GM19035 (cell line): ENCODE measurements around the gene PRRG1.
"Not testable (repeated sequence)": the region's sequence is repeated elsewhere in the genome, so short reads cannot be mapped to it uniquely, and the experiment has no call there.

ENCODE experiments used
- ATAC-seq: cut with Tn5 transposase; IDR thresholded peaks from one replicate; pipeline ENCODE4 v1.9.1; 2021; ENCODE audit not compliant: unreplicated experiment

Gene PRRG1

DNA sequence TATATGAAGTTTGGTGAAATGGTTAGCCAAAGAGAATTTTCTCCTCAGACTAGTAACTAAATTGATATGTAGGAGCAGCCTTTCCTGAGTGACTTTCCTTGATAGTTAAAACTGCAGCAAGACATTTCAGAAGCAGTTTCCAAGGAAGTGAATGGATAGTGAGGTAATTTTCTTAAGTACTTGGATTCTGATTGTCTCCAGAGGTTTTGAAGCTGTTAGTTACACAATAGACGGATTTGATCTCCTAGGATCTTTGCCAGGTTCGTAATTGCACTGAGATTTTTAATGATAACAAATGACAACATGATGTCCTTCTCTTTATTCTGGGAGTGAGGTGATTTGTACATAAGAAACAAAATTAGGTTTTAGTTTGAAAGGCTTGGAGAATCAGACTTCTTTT is 29.2 kb downstream of the PRRG1 start:
- no peak for ATAC-seq

DNA sequence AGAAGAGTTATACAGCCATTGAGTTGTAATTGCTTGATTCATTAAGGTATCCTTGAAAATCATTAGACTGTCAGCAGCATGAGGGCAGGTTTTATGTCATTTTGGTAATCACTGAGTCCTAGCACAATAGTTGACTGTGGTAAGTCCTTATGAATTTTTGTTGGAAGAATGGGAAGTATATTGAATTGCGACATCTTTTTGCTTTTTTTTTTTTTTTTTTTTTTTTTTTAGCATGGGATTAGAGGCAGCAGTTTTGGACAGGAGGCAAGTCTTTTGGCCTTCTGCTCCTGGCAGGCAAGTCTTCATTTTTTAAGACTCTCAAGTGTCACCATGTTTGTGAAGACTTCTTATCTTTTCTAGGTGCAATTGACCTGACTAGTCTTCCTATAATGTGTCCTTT is 29.7 kb downstream of the PRRG1 start:
- ATAC-seq: no peak

DNA sequence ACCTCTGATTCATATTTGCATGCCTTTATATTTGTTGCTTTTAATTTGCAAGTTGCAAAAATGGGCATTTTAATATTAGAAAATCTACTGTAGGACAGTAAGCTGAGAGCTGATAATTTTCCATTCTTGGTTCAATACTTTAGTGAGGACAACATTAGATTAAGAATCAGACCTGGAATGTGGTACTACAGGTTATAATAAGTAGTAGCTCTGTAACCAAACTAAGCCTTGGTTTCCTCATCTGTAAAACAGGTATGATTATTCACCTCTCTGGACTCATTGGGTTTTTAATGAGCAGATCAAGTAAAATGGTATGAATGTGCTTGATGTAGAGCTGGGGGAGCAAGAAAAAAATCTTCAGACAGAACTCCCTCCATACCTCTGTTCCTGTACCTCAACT is 31.1 kb downstream of the PRRG1 start:
- ATAC-seq: no peak

DNA sequence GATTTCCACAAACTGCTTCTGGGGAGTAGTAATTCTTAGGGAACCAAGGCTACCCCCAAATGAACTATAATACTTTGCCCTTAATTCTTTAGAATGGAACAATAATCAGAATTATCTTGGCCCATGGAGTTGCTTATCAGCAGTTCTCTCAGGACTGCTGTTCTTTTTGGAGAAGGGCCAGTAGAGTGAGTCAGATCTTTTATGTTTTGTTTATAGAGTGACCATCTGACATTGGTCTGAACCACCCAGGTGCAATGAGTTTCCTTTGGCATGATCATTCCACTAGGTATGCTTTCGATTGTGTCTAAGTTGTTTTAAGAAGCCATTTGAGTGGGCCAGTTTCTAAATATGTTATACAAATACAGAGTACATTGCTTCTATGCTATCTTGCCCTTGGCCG is 31.8 kb downstream of the PRRG1 start:
- no peak for ATAC-seq

DNA sequence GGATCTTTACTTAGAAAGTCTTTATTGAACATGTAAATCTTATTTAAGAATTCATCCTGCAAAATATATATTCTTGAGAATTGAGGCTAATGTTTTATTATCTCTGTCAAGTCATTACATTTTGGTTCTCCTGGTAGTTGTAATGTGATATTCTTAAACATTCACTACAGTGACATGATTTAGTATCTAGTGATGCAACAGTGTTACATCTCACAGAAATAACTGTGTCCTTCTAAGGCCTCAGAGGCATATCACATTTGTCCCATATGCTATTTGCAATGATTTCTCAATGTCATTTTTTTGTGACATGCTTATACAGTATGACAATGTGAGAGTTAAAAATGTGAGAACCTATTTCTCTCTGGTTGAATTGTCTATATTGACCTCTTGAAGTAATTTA is 34.1 kb downstream of the PRRG1 start:
- no peak for ATAC-seq

- no peak for ATAC-seq
These were observed 39.2 kb downstream of the PRRG1 start for GRCh38 chrX:37388413-37388812.

DNA sequence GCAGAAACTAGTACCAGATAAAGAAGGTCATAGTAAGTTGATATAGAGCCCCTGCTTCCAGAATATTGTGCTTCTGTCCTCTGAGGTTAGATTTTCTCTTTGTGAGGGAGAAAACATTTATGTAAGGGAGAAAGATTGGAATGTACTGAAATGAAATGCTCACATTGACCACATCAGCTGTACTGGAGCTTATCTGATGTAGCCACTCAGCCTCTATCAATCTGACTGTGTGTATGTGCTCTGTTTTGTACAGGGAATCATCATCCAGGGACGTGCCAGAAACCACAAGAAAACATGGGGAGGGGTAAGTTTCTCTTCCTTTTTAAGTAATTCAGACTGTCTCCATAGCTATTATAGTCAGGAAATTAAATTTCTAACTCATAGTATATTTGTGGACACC is 56.8 kb downstream of the PRRG1 start:
- no peak for ATAC-seq

- ATAC-seq: no peak
These were observed 58.6 kb downstream of the PRRG1 start for GRCh38 chrX:37407736-37408135.

GRCh38 chrX:37409278-37409677 is 60.1 kb downstream of the PRRG1 start:
- no peak for ATAC-seq

DNA sequence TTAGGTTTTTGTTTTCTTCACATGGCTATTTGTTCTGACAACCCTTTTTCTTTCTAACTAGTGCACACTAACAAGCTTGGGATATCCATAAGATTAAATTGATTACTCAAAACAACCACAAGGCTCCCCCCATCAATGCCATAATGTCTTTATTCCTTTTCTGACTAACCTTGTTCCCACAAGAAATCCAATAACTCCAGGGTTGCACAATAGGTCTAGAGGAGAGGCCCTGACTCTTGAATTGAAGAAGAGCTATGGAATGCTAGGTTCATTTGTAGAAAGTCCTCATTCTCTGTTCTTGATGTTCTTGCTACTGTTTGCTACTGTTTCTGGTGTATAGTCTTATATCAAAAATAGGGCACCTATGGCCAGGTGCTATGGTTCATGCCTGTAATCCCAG is 71.0 kb downstream of the PRRG1 start:
- no peak for ATAC-seq

GRCh38 chrX:37420756-37421155 is 71.6 kb downstream of the PRRG1 start:
- ATAC-seq: no peak

DNA sequence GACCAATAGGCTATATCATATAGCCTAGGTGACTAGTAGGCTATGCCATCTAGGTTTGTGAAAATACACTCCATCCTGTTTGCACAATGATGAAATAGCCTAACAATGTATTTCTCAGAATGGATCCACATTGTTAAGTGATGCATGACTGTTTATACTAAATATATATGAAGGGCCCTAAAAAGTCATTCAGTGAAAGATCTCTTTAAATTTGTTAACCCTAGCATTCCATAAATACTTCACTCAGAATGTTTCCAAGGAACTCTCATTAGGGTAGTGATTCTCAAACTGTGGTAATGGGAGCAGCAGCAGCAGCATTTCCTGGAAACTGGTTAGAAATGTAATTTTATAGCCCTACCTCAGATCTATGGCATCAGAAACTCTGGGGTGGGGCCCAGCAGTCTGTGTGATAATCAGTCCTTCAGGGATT is 74.9 kb downstream of the PRRG1 start:
- ATAC-seq: no peak

DNA sequence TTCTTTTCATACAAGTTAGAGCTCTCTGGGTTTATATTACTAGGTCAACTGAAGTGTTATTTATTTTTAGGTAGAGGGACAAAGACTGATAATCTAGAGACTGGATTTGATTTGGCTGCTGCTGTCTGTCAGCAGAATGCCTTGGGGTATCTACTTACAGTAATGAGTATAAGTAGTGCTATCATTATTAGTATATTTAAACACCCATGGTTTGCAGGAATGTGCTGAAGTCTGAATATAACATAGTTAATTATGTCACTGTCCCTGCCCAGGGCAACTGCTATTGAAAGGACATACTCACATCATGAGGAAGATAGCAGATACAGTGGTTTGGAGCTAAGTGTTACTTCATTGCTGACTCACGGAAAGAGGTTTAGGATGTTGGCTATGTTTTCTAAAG is 76.2 kb downstream of the PRRG1 start:
- ATAC-seq: no peak

DNA sequence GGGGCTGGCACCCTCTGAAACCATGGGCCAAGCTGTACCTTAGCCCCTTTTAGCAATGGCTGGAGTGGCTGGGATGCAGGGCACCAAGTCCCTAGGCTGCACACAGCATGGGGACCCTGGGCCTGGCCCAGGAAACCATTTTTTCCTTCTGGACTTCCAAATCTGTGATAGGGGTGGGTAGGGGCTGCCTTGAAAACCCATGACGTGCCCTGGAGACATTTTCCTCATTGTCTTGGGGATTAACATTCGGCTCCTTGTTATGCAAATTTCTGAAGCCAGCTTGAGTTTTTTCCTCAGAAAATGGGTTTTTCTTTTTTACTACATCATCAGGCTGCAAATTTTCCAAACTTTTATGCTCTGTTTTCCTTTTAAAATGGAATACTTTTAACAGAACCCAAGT is 79.8 kb downstream of the PRRG1 start:
- not testable (repeated sequence) for ATAC-seq

DNA sequence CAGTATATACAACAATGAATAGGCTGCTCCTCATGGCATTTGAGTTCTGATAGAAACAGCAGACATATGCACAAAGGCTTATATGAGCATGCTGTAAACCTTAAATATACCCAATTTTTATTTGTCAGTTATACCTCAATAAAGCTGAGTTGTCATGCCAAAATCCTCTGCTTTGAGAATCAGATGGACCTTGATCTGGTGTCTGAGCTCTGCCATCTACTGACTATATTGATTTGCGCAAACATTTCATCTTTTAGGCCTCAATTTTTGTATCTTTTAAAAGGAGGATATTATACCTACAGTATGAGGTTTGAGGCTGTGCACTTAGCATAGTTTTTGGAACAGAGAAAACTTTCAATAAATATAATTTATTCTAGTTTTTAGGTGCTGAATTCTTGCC is 85.2 kb downstream of the PRRG1 start:
- no peak for ATAC-seq

DNA sequence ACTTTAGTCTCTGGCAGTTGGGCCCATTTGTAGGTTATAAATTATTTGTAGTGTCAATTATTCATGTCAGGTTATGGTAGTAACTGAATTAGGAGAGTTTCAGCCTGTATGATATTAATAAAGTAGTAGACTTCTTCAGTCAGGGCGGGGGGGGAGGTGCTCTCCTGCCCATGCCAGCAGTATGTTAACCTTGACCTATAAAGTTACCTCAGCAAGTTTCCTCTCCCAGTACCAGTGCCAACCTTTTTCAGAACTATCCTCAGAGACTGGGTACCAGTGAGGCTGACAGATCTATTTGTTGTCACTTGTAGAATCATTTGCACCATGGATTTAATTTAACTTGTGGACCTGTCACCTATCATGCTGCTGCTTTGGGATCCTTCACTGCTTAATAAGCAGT is 88.0 kb downstream of the PRRG1 start:
- ATAC-seq: no peak

DNA sequence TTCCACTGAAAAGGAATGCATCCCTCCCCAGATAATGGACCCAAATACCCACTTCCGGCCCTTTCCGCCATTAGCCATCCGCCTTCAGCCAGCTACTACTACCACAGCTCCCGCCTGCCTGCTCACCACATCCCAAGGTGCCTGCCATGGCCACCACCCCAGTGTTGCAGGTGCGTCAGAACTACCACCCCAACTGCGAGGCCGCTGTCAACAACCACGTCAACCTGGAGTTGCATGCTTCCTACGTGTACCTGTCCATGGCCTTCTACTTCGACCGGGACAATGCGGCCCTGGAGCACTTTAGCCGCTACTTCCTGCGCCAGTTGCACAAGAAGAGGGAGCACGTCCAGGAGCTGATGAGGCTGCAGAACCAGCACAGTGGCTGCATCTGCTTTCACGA is 92.2 kb downstream of the PRRG1 start:
- ATAC-seq: no peak

DNA sequence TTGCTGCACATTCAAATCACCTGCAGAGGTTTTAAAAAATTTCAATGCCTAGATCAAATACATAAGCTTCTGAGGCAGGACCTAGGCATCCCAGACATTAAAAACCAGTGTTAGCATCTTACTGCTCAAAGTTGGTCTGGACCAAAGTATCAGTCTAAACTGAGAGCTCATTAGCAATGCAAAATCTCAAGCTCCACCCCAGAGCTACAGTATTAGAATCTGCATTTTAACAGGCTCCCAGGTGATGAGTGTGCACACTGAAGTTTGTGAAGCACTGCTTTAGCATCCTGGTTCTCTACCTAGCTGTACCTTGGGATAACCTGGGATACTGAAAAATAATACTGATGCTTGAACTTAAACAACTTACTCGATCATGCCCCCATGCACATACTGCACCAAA is 96.0 kb downstream of the PRRG1 start:
- no peak for ATAC-seq

GRCh38 chrX:37453821-37454220 is 104.7 kb downstream of the PRRG1 start:
- no peak for ATAC-seq

- ATAC-seq: no peak
These were observed 105.5 kb downstream of the PRRG1 start for GRCh38 chrX:37454537-37455285.

GRCh38 chrX:37455381-37455780 is 106.2 kb downstream of the PRRG1 start:
- no peak for ATAC-seq

GRCh38 chrX:37460285-37460684 is 111.1 kb downstream of the PRRG1 start:
- ATAC-seq: not testable (repeated sequence)

GRCh38 chrX:37462346-37462745 is 113.2 kb downstream of the PRRG1 start:
- ATAC-seq: no peak
